8988T (cell line): Measurements from ENCODE around the gene PCDHAC1.

Source experiments
- DNase-seq: peaks from one replicate; pipeline ENCODE4 v3.0.0; 2011

PCDHAC1 gene

GRCh38 chr5:140967226-140967893 lies 41.3 kb downstream of the PCDHAC1 start:
- DNase-seq: no peak

DNA sequence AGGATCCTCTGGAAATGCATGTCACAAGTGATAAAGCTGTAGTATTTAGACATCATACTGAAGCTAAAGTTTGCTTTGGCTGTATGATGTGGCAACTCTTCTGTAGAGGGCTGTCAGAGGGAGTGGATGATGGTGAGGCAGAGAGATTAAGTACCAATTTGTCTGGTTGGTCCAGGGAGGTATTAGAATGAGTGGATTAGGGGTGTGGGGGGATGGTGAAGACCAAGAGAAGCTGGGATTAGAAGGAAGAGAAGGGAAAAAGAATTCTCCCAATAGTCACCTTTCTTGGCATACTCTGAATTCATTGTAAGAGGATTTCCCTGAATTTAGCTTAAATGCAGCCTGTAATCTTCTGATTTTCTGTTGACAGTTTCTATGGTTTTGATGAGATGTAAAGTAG lies 43.8 kb downstream of the PCDHAC1 start:
- no peak for DNase-seq

DNA sequence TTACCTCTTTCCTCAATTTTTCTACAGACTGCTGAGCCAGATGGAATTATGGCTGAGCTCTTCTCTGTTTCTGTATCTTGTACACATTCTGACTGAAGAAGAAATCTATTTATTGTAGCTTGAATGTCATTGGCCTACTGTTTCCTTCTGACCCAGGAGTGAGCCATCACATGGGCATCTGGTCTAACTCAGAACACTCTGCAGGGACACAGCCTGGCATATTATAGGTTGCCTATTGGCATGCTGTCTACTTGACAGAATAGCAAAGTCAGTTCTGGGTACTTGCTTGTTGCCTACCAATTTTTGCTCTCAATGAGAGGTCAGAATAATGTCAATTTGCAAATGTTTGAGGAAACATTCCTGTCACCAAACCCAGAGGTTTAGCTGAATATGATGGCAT lies 47.5 kb downstream of the PCDHAC1 start:
- DNase-seq: no peak

GRCh38 chr5:140977003-140977402 lies 50.9 kb downstream of the PCDHAC1 start:
- no peak for DNase-seq

DNA sequence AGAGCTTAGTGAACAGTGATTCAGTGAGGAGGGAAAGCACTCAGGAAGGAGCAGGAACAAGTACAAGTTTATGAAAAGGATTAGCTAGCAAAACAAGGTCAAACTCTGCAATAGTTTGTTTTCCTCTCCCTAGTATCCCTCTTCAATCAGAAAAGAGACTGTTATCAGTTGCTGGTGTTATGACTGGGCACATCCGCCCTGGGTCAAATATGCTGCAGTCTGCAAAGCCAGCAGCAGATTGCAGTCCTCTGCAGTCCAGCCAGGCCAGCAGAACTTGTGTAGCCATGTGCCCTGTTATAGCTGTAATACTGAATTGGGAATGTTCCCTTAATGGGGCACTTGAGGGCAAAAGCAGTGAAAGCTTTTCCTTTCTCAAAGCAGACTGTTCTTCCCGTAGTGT lies 52.2 kb downstream of the PCDHAC1 start:
- DNase-seq: no peak

GRCh38 chr5:140978983-140979382 lies 52.9 kb downstream of the PCDHAC1 start:
- DNase-seq: no peak
